ENCODE data around the gene TSPY4.
"Not testable (repeated sequence)": the region's sequence is repeated elsewhere in the genome, so short reads cannot be mapped to it uniquely, and the experiment has no call there.

TSPY4 gene

DNA sequence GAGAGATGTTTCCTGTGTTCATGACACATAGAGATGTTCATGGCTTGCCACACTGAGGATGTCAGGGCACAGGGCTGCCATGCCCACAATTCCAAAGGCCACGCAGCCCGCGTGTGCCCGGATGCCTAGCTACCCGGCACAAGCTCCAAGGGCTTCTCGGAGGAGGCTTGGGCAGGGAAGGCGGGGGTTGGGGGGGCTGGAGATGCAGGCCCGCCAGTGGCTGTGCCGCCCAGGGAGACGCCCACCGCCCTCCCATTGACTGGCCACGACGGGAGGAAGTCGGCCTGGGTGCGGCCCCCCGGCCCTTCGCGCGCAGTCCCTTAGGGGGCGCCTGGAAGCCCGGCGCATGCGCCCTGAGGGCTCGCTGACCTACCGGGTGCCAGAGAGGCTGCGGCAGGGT, at the start of gene TSPY4:
TSPY4 (plus strand) TSS at position 301 of the 400 bp plus-strand sequence; CDS start at position 347, 46 bp downstream.
- not testable (repeated sequence) for DNase-seq

DNA sequence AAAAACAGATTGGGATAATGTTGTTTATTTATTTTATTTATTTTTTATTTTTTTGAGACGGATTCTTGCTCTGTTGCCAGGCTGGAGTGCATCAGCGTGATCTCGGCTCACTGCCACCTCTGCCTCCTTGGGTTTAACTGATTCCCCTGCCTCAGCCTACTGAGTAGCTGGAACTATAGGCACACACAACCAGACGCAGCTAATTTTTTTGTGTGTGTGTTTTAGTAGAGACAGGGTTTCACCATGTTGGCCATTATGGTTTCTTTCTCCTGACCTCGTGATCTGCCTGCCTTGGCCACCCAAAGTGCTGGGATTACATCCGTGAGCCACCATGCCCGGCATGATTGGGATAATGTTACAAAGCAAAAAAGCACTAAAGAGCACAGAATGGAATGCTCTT, 16.3 kb upstream of the TSPY4 start:
- DNase-seq: no peak

GRCh38 chrY:9357497-9357896, 20.2 kb downstream of the TSPY4 start, which contains the start of gene TSPY8:
TSS of gene TSPY8 (plus strand) at chrY:9357797. CDS start at chrY:9357843, 46 bp downstream.
- DNase-seq: not testable (repeated sequence)

Measured in SIG-M5 (cell line).